HG03442 (cell line): ENCODE measurements around the gene BICRAL.

Source experiments
- ATAC-seq: cut with Tn5 transposase; IDR thresholded peaks from one replicate; pipeline ENCODE4 v1.9.1; 2021; ENCODE audit warnings: mild to moderate bottlenecking, moderate library complexity; ENCODE audit not compliant: unreplicated experiment

The BICRAL gene

DNA sequence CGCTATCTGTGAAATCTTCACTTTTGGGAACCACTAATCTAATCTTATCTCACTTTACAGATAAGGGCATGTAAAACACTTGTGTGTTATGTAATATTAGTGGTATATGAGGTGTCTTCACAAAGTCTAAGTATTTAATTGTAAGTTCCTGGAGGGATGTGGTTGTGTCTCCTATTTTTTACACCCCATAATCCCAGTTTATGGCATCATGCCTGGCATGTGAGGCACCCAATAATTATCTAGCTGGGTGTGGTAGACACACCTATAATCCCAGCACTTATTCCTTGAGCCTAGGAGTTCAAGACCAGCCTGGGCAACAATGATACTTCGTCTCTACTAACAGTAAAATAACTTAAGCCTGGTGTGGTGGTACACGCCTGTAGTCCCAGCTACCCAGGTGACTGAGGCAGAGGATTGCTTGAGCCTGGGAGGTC, 19.4 kb upstream of the BICRAL start:
- no peak for ATAC-seq

DNA sequence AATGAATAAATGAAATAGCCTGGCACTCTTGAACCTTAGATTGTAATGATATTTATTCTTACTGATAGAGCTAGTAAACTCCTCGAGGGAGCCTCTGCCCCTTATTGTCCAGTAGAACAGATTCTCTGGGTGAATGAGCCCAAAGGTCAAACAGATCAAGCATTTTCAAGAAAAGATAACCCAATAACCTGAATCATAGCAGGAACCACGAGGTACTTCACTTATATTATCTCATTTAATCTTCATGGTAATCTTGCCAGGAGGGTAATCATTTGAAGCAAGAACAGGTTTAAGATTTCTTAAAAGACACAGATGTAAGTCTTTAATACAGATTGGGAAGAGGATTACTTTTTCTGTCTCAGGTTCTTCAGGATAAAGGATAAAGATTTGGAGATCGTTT, 18.9 kb upstream of the BICRAL start:
- ATAC-seq, result no peak

DNA sequence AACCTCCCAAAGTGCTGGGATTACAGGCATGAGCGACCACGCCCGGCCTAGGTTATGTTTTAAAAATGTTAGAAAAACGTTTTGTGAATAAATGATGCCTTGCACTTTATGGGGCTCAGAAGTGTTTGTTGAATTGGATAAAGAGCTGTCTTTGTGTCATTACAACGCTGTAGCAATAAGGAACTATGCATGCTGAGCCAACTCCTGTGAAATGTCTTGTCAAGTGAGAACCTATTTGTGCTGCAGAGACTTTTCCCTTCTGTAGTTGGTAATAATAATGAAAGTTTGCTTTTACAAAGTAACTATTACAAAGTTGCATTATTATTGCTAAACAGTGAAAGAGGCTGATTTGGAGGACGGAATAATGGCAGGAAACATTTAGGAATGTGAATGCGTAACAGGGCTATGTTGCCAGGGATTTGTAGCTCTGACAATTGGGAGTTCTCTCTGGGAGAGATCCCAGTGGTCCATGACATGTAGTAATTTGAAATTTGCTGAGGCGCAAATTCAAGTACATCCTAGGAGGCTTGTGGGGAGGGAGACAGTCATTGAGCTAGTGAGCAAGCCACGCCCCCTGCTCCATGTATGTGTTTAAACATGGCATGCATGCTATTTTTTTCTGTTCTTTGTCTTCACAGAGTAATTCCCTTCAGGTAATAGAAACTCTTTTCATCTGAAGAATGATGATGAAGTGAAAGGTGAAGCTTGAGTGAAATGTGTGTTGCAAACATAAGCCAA, 16.8 kb upstream of the BICRAL start:
- ATAC-seq, result no peak

DNA sequence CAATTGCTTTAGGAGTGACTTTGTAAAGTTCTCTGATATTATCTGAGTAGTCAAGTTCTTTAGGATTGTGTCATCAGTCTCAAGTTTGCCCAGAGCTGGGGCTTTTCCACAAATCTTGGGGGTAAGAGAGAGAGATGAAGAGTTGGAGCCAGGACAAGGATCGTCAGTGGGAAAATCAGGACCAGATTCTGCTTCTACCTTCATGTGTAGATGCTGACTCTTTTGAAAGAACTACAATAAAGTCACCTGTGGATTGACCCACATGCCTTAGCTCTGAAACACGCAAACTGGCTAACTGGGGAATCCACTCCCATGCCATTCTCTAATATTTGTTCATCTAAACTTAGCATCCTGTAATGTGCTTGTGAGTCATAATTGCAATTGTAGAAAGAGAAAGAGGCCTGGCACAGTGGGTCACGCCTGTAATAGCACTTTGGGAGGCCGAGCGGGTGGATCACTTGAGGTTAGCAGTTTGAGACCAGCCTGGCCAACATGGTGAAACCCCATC, 15.6 kb upstream of the BICRAL start:
- ATAC-seq, result no peak

DNA sequence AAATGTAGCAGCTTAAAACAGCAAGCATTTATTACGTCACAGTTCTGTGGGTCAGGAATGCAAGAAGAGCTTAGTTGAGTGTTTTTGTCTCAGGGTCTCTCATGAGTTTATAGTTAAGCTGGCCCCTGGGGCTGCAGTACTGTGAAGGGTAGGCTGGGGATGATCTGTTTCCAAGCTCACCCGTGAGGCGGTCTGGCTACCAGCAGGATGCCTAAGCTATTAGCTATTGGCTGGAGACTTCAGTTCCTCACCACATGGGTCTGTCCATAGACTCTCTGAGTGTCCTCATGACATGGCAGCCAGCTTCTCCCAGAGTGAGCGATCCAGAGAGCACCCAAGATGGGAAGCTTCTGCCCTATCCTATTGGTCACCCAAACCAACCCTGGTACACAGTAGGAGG, 12.8 kb upstream of the BICRAL start:
- ATAC-seq, result no peak

DNA sequence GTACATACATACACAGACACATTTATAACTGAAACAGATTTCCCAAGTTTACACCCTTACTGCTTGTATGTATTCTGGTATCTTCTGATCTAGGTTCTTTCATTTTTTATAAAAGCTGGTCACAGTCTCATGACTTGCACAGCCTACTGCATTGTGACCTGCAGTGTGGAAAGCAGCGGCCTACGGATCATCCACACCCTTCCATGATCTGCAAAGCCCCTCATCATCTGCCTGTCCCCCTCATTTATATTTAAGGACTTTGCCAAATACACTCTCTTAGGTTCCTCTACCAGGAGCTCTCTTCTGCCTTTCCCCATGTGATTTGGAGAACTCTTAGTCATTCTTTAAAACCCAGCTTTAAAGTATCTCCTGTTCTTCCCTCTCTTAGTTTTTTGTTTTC, 12.0 kb upstream of the BICRAL start:
- no peak for ATAC-seq

DNA sequence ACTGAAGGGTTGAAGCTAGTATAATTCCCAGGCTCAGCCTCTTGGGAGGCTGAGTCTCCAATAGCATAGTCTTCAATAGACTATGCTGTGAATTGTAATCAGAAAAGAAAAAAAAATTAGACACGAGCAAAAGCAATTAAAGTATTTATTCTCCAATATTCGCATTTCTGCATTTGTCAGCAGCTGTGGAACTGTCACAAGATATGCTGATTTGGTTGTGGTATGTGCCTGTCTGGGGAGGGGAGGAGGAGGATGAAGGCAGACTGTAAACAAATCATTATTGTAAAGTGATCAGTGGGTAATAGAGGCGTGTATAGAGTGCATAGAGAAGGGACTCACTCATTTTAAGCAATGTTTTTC, 10.1 kb upstream of the BICRAL start:
- ATAC-seq, result no peak

DNA sequence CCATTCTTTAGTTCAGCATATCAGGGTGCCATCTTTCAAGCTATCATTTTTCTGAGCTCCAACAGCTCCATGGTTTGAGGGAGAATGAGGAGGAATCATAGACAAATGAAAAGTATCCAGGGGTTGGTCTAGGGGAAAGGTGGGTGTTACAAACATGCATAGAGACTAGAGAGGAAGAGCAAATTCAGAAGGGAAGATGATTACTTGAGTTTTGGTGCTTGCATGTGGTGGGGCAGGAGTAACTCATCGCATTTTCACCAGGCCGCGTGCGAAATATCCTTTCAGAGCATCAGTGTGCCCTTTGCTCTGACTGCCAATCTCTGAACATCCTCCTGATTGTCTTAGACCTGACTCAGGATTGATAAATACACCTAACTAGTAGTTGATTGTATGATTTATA, 7.7 kb upstream of the BICRAL start:
- no peak for ATAC-seq

DNA sequence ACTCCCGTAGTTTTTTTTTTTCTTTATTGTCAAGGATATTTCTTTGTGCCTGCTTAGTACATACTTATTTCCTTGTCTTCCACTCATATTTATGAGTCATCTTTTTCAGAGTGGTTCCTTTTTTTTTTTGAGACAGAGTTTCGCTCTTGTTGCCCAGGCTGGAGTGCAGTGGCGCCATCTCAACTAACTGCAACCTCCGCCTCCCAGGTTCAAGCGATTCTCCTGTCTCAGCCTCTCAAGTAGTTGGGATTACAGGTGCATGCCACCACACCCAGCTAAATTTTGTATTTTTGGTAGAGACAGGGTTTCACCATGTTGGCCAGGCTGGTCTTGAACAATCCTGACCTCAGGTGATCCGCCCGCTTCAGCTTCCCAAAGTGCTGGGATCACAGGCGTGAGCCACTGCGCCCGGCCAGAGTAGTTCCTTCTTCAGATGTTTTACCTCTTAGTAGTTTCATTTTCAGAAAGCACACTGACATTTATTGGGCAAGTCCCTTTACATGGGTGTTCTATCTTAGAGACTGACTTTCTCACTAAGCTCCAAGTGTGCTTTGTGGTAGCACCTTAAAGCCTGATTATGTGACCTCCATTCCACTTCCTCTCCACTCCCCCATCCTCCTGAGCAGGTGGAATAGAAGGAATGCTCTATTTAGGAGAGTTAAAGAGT, 6.9 kb upstream of the BICRAL start:
- peak; percentile 46 for ATAC-seq

DNA sequence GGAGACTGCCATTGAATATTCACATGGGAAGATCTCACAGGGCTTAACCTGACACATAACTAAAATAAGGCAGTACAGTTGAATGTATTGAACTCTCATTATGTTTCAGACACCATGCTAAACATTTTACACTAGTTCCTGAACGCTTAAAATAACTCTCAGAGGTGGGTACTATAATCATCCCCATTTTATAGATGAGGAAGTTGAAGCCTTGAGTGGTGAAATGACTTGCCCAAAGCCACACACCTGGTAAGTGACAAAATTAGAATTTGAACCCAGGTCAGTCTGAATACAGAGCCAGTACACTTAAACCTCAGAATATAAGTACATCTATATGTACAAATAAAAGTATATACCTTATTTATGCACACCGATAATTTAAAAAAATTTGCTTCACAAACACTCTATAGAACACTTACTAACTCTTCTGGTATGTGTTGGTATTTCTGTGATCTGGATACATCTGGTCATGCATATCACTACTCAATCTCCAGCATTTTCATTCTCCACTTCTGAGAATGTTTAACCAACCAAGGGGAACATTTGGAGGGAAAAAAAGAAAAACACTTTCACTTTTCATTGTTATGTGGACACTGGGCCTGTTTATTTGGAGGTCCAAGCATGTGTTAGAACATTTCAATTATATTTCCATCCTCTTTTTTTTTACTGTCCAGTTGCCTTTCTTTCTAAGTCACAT, 4.6 kb upstream of the BICRAL start:
- peak; percentile 29 for ATAC-seq

DNA sequence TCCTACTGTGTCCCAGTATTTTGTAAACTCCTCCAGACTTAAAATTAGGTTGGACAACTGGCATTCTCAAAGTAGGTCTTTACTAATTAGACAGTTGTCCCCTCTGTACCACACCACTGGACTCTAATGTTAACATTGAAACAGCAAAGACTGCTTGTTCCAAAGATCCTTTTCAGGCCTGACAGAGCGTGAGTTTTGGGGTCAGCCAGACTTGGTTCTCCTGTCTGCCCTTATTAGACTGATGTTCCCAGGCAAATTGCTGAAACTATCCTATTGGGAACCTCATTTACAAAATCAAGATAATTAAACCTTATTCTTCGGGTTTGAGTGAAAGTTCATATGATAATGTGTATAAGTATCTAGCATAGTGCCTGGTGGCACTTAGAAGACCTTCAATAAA, 3.7 kb upstream of the BICRAL start:
- no peak for ATAC-seq

DNA sequence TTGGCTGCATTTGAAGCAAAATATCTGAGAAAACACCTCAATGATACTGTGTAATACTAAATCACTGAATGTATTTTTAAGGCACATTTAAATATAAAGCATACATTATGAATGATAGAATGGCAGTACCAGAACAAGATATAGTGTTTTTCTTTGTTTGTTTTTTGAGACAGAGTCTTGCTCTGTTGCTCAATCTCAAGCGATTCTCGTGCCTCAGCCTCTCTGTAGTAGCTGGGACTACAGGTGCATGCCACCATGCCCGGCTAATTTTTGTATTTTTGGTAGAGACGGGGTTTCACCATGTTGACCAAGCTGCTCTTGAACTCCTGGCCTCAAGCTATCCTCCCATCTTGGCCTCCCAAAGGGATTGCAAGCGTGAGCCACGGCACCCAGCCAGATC, 2.3 kb upstream of the BICRAL start:
- no peak for ATAC-seq

DNA sequence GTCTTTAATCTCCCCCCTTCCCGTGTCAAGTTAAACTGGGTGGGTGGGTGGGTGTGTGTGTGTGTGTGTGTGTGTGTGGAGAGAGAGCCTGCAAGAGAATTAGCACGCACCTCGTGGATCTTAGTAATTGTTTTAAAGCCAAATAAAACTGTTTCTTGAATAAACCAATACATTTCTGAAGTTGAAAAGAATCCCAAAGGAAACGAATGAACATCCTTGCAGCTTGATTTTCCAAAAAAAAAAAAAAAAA, 381 bp upstream of the BICRAL start:
- no peak for ATAC-seq

DNA sequence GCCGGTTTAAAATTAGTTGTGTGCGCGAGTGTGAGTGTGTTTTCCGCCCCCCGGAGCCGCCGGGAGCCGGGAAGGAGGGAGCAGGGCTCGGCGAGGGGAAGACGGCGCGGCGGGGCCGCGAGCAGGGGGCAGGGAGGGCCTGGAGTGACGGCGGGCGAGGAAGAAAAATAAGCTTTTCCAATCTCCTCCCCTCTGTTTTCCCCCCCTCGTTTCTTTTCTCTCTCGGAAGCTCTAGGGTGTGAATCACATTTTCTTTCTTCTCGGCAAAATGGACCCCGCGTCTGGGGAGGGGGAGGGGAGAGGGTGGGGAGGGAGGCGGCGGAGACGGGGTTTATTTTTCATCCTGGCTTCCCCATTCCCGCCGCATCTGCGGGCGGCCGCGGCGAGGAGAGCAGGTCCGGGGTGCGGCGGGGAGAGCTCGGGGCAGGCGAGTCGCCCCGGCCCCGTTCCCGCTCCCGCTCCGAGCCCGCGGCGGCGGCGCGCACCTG, 881 bp downstream of the BICRAL start:
- no peak for ATAC-seq

DNA sequence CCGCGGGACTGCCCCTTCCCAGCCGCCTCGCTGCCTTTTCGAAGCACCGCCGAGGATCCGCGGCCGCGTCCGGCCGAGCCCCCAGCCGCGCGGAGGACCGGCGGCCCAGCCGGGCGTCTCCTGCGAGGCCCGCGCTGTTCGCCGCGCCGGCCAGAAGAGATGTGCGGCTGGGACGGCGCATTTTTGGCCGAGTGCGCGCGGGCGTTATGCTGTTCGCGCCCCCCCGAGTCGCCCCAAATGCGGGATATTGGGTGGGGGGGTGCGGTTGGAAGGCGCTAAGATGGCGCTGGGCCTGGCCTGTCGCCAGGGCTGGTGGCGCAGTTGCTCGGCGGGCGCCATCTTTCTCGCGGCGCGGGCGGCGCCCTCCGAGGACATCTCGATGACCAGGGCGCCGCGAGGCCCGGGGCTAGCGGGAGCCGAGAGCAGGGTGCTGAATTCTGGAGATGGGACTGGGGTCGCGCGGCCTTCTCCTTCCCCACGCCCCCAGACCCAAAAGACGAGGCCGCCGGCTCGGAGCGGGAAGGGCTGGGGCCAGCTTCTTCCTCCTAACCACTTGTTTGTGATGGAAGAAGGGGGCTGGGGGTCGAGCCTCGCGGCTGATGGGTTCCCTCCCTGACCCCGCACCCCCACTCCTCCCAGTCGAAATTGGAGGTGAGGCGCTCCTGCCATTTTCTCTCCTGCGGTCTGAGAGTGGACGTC, 1.5 kb downstream of the BICRAL start:
- ATAC-seq, result peak; percentile 39

DNA sequence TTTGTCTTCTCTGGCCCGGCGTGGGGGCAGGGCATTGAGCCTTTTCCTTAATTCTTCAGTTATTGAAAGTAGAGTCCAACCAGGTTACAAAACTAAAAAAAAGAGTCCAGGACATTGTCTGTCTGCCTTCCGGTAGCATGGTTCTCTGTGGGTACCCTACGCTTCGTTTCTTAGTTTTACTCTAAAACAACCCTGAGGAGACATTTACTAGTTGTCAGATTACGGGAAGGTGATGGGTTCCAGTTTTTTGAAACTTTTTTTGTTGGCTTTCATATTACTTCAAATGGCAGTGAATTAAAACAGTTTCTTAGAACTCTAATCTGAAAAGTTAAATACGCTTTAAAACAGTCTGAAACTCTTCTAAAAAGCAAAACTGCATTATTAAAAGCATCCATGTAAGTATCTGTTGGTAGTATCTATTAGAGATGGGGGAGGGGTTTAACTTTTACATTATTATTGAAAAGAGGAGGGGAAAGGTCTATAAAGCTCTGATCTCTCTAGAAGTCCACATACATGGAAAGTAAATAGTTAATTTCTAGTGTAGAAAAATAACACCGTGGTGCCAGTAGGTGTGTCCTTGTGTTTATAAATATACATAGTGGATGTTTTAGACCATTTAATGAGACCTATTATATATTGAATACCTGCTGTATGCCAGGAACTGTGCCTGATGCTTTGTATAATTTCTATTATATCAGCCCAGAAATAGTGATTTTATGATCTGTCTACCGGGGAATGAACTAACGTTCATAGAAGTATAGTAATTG, 2.2 kb downstream of the BICRAL start:
- ATAC-seq, result no peak

DNA sequence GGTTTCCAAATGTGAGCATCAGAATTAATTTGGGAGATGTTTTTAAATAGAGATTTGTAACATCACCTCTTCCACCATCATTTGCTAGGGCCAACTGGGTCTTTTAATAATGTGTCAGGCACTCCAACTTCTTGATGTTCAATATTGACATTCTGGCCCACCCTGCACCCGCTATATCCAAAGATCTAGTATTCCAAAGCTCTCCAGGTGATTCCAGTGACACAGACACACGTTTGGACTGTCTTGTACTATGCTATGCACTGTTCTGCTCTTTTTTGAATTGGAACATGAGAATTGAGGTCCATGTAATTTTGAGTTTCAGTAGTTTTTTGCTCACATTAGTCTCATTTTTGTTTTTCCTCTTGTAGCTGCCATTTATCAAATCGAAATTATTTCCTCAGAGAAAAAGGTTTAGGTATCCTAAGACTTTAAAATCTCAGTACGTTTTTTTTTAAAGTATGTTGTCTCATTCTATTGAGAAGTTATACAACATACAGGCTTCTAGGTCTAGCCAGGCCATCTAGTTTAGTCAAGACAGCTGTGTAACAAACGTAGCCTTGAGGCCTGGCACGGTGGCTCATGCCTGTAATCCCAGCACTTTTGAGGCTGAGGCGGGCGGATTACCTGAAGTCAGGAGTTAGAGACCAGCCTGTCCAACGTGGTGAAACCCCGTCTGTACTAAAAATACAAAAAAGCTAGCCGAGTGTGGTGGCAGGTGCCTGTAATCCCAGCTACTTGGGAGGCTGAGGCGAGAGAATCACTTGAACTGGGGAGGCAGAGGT, 3.1 kb downstream of the BICRAL start:
- ATAC-seq, result no peak

DNA sequence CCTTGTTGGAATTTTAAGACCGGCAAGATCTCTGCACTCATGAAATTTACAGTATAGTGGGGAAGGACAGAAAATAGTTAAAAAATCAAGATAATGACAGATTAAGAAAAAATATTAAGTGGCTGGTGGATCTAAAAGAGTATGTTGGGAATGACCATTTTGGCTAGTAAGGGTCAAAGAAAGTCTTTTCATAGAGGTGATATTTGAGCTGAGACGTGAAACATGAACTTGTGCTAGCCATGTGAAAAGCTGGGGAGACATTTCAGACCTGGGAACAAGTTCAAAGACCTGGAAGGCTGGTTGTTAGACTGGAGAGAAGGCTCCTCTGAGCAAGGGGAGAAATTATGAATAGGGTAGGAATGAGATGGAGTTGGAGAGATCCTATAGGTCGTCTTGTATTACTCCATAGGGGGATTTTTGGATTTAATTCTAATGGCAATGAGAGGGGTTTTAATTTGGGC, 4.7 kb downstream of the BICRAL start:
- no peak for ATAC-seq

DNA sequence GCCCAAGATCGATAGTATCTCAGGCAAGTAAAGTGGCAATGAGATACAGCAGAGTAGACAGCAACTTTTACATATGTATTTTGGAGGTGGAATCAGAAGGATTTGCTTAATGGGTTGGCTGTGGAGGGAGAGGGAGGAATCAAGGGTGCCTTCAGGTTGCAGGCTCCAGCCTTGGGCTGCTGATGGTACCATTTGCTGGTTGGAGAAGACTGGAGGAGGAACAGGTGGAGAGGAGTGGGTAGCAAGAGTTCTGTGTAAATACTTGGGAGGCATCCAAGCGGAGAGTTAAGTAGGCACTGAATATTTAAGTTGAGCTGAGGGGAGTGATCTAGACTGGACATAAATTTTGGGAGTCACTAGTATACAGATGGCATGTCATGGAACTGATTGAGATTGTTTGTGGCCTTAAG, 5.2 kb downstream of the BICRAL start:
- ATAC-seq, result no peak

DNA sequence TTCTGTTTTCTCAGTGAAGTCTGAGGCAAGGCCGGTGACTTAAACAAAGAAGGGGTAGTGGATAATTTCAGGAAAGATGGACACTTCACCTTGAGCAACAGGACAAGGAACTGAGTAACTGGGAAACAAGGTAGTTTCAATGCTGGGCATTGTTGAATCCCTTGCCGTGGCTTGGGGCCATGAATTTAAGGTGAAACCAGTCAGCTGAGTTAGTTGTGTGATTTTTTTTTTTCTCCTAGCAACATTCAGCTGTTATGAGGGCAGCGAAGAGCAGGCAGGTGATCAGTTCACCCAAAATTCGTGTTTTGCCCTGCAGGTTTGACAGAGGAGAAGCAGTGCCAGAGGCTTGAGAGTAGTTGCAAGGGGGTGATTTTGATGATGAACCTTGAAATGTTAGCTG, 6.8 kb downstream of the BICRAL start:
- no peak for ATAC-seq
